ENCODE results near the gene KSR1.

- TF ChIP-seq CTCF (IDR thresholded peaks at IDR 0.05; ENCODE audit: low read depth, low read length) (no peak), EZH2phosphoT487 (IDR thresholded peaks at IDR 0.05; ENCODE audit: low read depth) (no peak)
Observed at GRCh38 chr17:27564463-27564862, 108.2 kb downstream of the KSR1 start.

All from OCI-LY3 (cell line).